Fibroblast of mammary gland (primary cell): ENCODE results near the gene PAFAH2.

Experiments
- DNase-seq: peaks from one replicate; pipeline ENCODE4 v3.0.0-alpha.2; 2010; ENCODE audit warnings: low read depth
- H3K4me3 ChIP-seq: 2 replicates; pipeline ENCODE4 v1.5.1; 2011; ENCODE audit warnings: low read depth, mild to moderate bottlenecking, low read length, moderate library complexity; ENCODE audit not compliant: control insufficient read depth
- CTCF ChIP-seq: conservative IDR thresholded peaks from 2 replicates; pipeline ENCODE4 v1.5.1; 2011; ENCODE audit warnings: low read depth, low read length, inconsistent platforms; ENCODE audit not compliant: control insufficient read depth, insufficient read depth

Gene PAFAH2

GRCh38 chr1:26005434-26006105 is 7.7 kb upstream of the PAFAH2 start:
- no peak overlapping the region for H3K4me3 ChIP-seq
- no peak for DNase-seq
- TF ChIP-seq CTCF, result no peak

GRCh38 chr1:26003756-26004155 is 5.9 kb upstream of the PAFAH2 start:
- no peak for DNase-seq
- H3K4me3 ChIP-seq, result no peak overlapping the region
- TF ChIP-seq CTCF, result no peak

- no peak for TF ChIP-seq CTCF
- DNase-seq, result no peak
- no peak overlapping the region for H3K4me3 ChIP-seq
These were observed 5.4 kb upstream of the PAFAH2 start for GRCh38 chr1:26003262-26003661.

GRCh38 chr1:25999041-25999800 is 1.4 kb upstream of the PAFAH2 start:
- no peak for TF ChIP-seq CTCF
- H3K4me3 ChIP-seq, result no peak overlapping the region
- DNase-seq, result no peak

GRCh38 chr1:25996966-25997827 is 666 bp downstream of the PAFAH2 start:
- TF ChIP-seq CTCF, result no peak
- DNase-seq, result peak; percentile 76

GRCh38 chr1:25994402-25995150 is 3.3 kb downstream of the PAFAH2 start:
- DNase-seq, result no peak
- TF ChIP-seq CTCF, result no peak
- no peak overlapping the region for H3K4me3 ChIP-seq

More at GRCh38 chr1:25996966-25997827, 666 bp downstream of the PAFAH2 start:
- H3K4me3 ChIP-seq, result peak overlapping the region; percentile 80
